Skeletal muscle satellite cell (primary cell): Measurements from ENCODE around the gene PYHIN1. TPM values are rescaled to one million over a fixed set of nuclear protein-coding genes. Genes with fewer than 3 reads are reported as not detected.

Experiments used
- H3K27me3 ChIP-seq: 2 replicates; pipeline ENCODE4 v1.7.0; 2013; ENCODE audit warnings: low read length; ENCODE audit not compliant: control insufficient read depth, insufficient read depth
- H3K36me3 ChIP-seq: 2 replicates; pipeline ENCODE4 v1.7.0; 2013; ENCODE audit warnings: mild to moderate bottlenecking, control low read depth, low read length; ENCODE audit not compliant: insufficient read depth
- H3K4me1 ChIP-seq: 2 replicates; pipeline ENCODE4 v1.7.0; 2013; ENCODE audit warnings: low read length; ENCODE audit not compliant: control insufficient read depth, insufficient read depth
- H3K4me2 ChIP-seq: 2 replicates; pipeline ENCODE4 v1.7.0; 2013; ENCODE audit warnings: mild to moderate bottlenecking, low read length
- H3K4me3 ChIP-seq: 2 replicates; pipeline ENCODE4 v1.7.0; 2013; ENCODE audit warnings: low read length
- H3K9ac ChIP-seq: 2 replicates; pipeline ENCODE4 v1.7.0; 2013; ENCODE audit warnings: mild to moderate bottlenecking, low read depth, low read length, moderate library complexity
- H3K9me3 ChIP-seq: replicated peaks from 2 replicates; pipeline ENCODE4 v1.7.0; 2013; ENCODE audit warnings: mild to moderate bottlenecking, control low read depth, low read length
- total RNA-seq: library from RNA; depleted of rRNA; stranded (reverse); fragments of >200 nt; gene quantifications from 2 replicates; pipeline ENCODE4 v1.2.3, GENCODE V29; 2012; rRNA removed

The PYHIN1 gene
- total RNA-seq = 0.51 TPM in 1 of 2 replicates, not detected in the other

- no peaks in the 10 kb centered on the region for H3K9me3 ChIP-seq
Observed at GRCh38 chr1:158931055-158931737, at the start of gene PYHIN1. PYHIN1 (plus strand) TSS chr1:158931552; CDS start chr1:158936911, 5,359 bp downstream.

GRCh38 chr1:158893654-158894053, 37.7 kb upstream of the PYHIN1 start:
- H3K4me2 ChIP-seq = no peak overlapping the region

More at GRCh38 chr1:158931055-158931737, at the start of gene PYHIN1:
- no peaks in the 10 kb centered on the region for H3K27me3 ChIP-seq
- H3K9ac ChIP-seq = no peak within 1 kb of the TSS
- no peak within 1 kb of the TSS for H3K4me2 ChIP-seq
- no peaks in the 10 kb centered on the region for H3K4me1 ChIP-seq
- no peak within 1 kb of the TSS for H3K4me3 ChIP-seq
- H3K36me3 ChIP-seq = no peaks in the 10 kb centered on the region

DNA sequence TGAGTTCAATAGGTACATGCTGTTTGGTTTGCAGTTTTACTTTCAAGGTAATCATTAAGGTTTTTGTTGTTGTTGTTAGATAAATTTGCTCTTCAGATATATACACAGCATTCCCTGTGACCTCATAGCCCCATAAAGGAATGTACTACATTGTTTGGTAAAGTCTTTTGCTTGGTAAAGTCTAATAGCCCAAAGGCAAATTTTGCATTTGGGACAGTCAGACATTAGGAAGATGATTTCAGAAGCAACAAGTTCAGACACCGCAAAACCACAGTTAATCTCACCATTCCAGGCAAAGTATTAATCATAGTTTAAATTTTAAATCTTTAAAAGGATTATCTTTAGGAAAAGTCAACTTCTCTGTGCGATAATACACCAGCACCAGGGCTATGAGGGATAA, 32.6 kb upstream of the PYHIN1 start:
- no peaks in the 10 kb centered on the region for H3K4me1 ChIP-seq
- no peak overlapping the region for H3K9ac ChIP-seq
- H3K27me3 ChIP-seq = no peaks in the 10 kb centered on the region
- no peaks in the 10 kb centered on the region for H3K9me3 ChIP-seq
- no peaks in the 10 kb centered on the region for H3K36me3 ChIP-seq
- no peak overlapping the region for H3K4me3 ChIP-seq
- H3K4me2 ChIP-seq = no peak overlapping the region

More at GRCh38 chr1:158893654-158894053, 37.7 kb upstream of the PYHIN1 start:
- Histone ChIP-seq H3K9ac (no peak overlapping the region), H3K4me3 (no peak overlapping the region), H3K9me3 (no peaks in the 10 kb centered on the region), H3K27me3 (no peaks in the 10 kb centered on the region), H3K4me1 (no peaks in the 10 kb centered on the region), H3K36me3 (no peaks in the 10 kb centered on the region)

DNA sequence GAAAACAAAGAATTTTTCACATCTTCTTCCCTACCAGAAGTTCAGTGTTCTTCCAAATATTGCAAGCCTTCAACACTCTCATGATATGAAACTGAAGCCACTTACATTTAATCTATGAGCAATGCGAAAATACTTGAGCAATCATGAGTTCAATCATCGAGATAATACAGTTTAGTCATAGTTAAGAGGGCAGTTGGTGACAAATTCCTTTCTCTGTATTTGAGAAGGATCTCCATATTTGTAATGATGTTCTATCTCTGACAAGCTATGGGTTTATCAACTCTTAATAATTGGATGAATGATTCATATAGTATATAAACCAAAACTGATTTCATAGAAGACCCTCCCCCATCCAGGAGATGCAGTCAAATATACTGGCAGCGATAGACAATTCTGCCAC, 29.7 kb upstream of the PYHIN1 start:
- no peaks in the 10 kb centered on the region for H3K27me3 ChIP-seq
- no peaks in the 10 kb centered on the region for H3K4me1 ChIP-seq

DNA sequence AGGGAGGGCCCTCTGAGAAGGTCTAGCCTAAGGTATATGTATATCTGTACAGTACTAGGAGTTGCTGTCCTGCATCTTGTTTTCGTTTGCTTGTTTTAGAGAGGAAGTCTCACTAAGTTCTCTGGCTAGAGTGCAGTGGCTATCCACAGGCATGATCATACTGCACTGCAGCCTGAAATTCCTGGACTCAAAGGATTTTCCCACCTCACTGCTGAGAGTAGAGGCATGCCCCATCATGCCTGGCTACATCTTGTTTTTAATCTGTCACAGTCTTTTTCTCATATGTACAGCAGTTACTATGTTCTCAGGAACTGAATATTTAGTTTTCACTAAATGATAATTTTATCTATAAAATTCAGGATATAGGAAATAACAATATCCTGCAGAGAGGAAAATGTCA, 15.3 kb upstream of the PYHIN1 start:
- no peak overlapping the region for H3K4me2 ChIP-seq
- H3K4me1 ChIP-seq = no peaks in the 10 kb centered on the region
- no peak overlapping the region for H3K9ac ChIP-seq
- no peak overlapping the region for H3K4me3 ChIP-seq
- no peaks in the 10 kb centered on the region for H3K9me3 ChIP-seq
- no peaks in the 10 kb centered on the region for H3K27me3 ChIP-seq
- no peaks in the 10 kb centered on the region for H3K36me3 ChIP-seq

More for the DNA sequence above, 29.7 kb upstream of the PYHIN1 start:
- Histone ChIP-seq H3K9ac (no peak overlapping the region), H3K36me3 (no peaks in the 10 kb centered on the region), H3K4me3 (no peak overlapping the region), H3K9me3 (no peaks in the 10 kb centered on the region), H3K4me2 (no peak overlapping the region)

- Histone ChIP-seq H3K36me3 (no peaks in the 10 kb centered on the region), H3K9ac (no peak overlapping the region), H3K4me2 (no peak overlapping the region), H3K9me3 (no peaks in the 10 kb centered on the region), H3K4me1 (no peaks in the 10 kb centered on the region), H3K27me3 (no peaks in the 10 kb centered on the region), H3K4me3 (no peak overlapping the region)
Observed at GRCh38 chr1:158924677-158925076, 6.7 kb upstream of the PYHIN1 start.

DNA sequence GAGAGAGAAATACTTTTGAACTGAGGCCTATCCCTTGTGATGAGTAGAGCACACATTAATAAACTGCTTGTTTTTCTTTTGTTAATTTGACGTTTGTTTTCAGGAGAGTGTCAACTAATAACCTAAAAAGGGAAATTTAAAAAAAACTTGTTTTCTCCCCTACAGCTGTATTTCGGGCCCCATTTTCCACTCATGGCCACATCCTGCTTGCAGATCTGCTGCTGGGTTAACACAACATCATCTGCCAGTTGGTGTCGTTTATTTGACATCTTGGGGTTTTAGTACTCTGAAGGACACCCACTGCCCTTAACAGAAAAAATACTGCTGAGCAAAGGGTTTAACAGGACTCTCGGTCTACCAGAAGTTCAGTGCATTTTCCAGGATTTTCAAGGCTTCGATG, 848 bp upstream of the PYHIN1 start:
- H3K4me3 ChIP-seq = no peak overlapping the region
- no peaks in the 10 kb centered on the region for H3K4me1 ChIP-seq
- H3K9me3 ChIP-seq = no peaks in the 10 kb centered on the region

GRCh38 chr1:158932171-158932570, 819 bp downstream of the PYHIN1 start:
- no peaks in the 10 kb centered on the region for H3K36me3 ChIP-seq
- H3K9ac ChIP-seq = no peak overlapping the region
- H3K4me3 ChIP-seq = no peak overlapping the region
- H3K27me3 ChIP-seq = no peaks in the 10 kb centered on the region
- no peak overlapping the region for H3K4me2 ChIP-seq
- H3K9me3 ChIP-seq = no peaks in the 10 kb centered on the region
- no peaks in the 10 kb centered on the region for H3K4me1 ChIP-seq

More for the DNA sequence above, 848 bp upstream of the PYHIN1 start:
- Histone ChIP-seq H3K4me2 (no peak overlapping the region), H3K27me3 (no peaks in the 10 kb centered on the region), H3K9ac (no peak overlapping the region), H3K36me3 (no peaks in the 10 kb centered on the region)

- no peak overlapping the region for H3K9ac ChIP-seq
Observed at GRCh38 chr1:158933621-158934020, 2.3 kb downstream of the PYHIN1 start.

GRCh38 chr1:158939180-158939579, 7.8 kb downstream of the PYHIN1 start:
- no peaks in the 10 kb centered on the region for H3K27me3 ChIP-seq
- no peak overlapping the region for H3K4me3 ChIP-seq
- H3K4me1 ChIP-seq = no peaks in the 10 kb centered on the region
- H3K36me3 ChIP-seq = no peaks in the 10 kb centered on the region
- H3K9ac ChIP-seq = no peak overlapping the region
- no peak overlapping the region for H3K4me2 ChIP-seq
- H3K9me3 ChIP-seq = no peaks in the 10 kb centered on the region

More at GRCh38 chr1:158933621-158934020, 2.3 kb downstream of the PYHIN1 start:
- H3K4me2 ChIP-seq = no peak overlapping the region
- no peaks in the 10 kb centered on the region for H3K4me1 ChIP-seq
- no peaks in the 10 kb centered on the region for H3K36me3 ChIP-seq
- H3K9me3 ChIP-seq = no peaks in the 10 kb centered on the region
- H3K27me3 ChIP-seq = no peaks in the 10 kb centered on the region
- H3K4me3 ChIP-seq = no peak overlapping the region

- H3K36me3 ChIP-seq = no peaks in the 10 kb centered on the region
- no peaks in the 10 kb centered on the region for H3K4me1 ChIP-seq
Observed at GRCh38 chr1:158941317-158941716, 10.0 kb downstream of the PYHIN1 start.

DNA sequence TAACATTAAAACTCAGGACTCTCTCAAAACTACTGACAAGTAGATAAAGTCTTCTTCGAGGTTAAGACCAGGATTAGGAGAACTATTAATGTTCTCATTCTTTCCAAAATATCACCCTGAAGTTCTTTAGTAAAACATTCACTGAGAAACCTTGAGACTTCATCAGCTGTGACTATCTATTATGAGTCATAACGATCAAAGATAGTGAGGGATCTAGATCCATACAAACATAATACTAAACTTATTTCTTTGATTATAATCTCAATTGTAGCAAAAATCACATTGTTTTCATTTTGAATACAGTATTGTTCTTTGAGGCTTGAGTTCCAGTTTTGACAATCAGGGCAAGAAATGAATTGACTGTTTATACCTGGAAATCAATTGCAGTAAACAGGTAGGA, 11.1 kb downstream of the PYHIN1 start:
- Histone ChIP-seq H3K9me3 (no peaks in the 10 kb centered on the region), H3K4me3 (no peak overlapping the region), H3K4me1 (no peaks in the 10 kb centered on the region), H3K27me3 (no peaks in the 10 kb centered on the region), H3K36me3 (no peaks in the 10 kb centered on the region), H3K9ac (no peak overlapping the region), H3K4me2 (no peak overlapping the region)

More at GRCh38 chr1:158941317-158941716, 10.0 kb downstream of the PYHIN1 start:
- Histone ChIP-seq H3K4me3 (no peak overlapping the region), H3K4me2 (no peak overlapping the region), H3K27me3 (no peaks in the 10 kb centered on the region), H3K9me3 (no peaks in the 10 kb centered on the region), H3K9ac (no peak overlapping the region)
